Activated T-helper 1 cell treated with anti-CD3 and anti-CD28 coated beads, Interleukin-2, amount 50 U/mL, for 16 hours (primary cell): ENCODE results near the gene CABP5.
"Not testable (repeated sequence)": the region's sequence is repeated elsewhere in the genome, so short reads cannot be mapped to it uniquely, and the experiment has no call there.

Experiments used
- DNase-seq, 2 donors: peaks; one replicate each; pipeline ENCODE4 v3.0.0-alpha.2; 2020; ENCODE audit warnings: low read depth in 1 of 2, low spot score in 1 of 2

The CABP5 gene

DNA sequence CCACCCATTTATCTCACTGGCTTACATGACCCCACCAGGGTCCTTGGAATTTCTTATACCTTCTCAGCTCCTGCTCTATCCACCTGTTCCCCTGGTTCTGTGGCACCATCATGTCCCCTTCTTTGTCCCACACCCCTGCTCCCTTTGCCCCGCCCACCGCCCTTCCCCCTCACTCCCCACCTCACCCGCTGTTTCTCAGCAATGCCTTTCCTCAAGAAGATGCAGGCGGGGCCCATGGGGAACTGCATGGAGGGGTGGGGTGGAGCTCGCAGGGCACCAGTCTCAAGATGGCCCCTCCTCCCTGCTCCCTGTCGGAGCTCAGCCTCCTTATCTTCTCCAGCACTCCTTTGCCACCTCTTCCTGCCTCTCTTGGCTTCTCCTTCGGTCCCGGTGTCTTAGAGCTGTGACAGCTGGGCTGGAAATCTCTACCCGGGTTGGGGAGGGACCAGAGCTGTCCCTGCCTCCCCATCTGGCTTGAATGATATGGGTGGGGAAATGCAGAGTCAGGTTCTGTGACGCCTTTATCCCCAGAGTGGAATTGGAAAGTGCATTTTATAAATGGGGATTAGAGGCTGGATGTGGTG is at the start of gene CABP5:
Gene CABP5, minus strand, starts transcription at position 405 of the 584 bp plus-strand sequence. Its CDS starts 157 bp downstream, at position 248.
- DNase-seq = no peak

- not testable (repeated sequence) for DNase-seq
Measured at GRCh38 chr19:48091111-48091718, 47.3 kb upstream of the CABP5 start.

- no peak for DNase-seq
Measured at GRCh38 chr19:48090281-48090802, 46.5 kb upstream of the CABP5 start.

DNA sequence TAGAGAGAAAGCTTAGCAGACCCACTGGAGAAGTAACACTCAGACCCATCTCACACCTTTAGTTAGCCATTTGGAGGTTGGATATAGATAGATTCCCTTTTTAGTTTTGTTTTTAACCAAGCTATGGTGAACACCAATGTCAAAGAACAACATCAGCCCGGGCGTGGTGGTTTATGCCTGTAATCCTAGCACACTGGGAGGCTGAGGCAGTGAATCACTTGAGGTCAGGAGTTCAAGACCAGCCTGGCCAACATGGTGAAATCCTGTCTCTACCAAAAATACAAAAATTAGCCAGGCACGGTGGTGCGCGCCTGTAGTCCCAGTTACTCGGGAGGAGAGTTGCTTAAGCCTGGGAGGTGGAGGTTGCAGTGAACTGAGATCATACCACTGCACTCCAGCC is 45.1 kb upstream of the CABP5 start:
- DNase-seq = not testable (repeated sequence)

- DNase-seq = no peak
Measured at GRCh38 chr19:48085904-48086864, 42.3 kb upstream of the CABP5 start.

DNA sequence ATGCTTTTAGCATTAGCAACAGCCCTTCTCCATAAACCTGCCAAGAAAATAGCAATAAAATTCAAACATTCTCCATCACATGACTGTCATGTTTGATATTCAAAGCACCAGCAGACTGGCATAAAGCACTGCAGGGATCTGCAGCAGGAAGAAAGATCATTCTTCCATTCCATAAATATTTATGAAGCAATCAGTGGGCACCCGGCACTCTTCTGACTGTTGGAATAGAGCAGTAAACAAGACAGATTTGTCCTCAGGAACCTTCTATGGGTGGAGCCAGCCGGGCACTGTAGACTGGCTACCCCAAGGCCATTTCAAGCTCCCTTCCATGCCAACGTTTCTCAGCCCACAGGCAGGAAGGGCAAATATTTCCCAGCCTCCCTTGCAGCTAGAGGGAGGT is 41.2 kb upstream of the CABP5 start:
- no peak for DNase-seq

DNA sequence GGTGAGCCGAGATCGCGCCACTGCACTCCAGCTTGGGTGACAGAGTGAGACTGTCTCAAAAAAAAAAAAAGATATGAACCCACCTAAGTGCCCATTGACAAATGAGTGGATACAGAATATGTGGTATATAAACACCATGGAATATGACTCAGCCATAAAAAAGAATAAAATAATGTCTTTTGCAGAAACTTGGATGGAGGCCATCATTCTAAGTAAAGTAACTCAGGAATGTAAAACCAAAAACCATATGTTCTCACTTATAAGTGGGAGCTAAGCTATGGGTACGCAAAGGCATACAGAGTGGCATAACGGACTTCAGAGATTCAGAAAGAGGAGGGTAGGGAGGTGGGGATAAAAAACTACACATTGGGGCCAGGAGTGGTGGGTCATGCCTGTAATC is 37.2 kb upstream of the CABP5 start:
- no peak for DNase-seq

GRCh38 chr19:48070177-48070769 is 26.4 kb upstream of the CABP5 start:
- DNase-seq = not testable (repeated sequence)

- no peak for DNase-seq
Measured at GRCh38 chr19:48069435-48069834, 25.6 kb upstream of the CABP5 start.

- DNase-seq = no peak
Measured at GRCh38 chr19:48064509-48064908, 20.6 kb upstream of the CABP5 start.

DNA sequence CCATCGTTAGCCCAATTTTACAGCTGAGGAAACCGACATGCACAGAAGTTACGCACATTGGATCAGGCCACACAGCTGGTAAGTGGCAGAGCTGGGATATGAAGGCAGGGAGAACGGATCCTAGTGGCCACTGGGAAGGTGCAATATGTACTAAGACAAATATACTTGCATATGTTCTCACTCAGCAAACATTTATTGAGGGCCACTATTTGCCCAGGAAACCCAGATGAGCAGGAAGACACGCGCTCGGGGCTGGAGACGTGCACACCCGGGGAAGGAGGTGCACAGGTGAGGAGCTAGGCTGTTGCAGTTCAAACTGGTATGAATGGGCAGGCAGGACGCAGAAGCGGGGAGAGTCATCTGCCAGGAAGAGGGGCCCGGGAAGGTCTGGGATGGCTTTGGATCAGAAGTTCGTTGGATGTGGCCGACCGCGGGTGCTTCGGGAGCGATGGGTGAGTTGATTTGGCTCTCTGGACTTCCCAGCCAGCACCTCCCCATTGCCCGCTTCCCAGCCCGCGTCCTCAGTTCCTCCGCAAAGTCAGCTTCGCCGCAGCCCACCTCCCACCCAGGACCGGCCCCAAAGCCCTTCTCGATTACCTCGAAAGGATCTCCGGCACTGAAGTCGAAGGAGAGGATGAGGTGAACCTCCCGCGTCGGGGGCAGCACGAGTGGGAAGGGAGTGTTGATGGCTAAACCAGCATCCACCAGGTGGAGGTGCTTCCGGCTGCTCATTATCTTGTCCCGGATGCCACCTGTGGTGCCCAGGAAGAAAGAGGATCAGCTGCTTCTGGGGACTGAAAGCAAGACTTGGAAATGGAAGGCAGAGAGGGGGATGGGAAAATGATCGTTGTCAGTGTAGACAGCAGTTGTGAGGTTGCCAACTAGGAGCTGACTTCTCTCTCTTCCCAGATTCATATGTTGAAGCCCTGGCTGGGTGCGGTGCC is 17.8 kb upstream of the CABP5 start:
- DNase-seq = no peak

DNA sequence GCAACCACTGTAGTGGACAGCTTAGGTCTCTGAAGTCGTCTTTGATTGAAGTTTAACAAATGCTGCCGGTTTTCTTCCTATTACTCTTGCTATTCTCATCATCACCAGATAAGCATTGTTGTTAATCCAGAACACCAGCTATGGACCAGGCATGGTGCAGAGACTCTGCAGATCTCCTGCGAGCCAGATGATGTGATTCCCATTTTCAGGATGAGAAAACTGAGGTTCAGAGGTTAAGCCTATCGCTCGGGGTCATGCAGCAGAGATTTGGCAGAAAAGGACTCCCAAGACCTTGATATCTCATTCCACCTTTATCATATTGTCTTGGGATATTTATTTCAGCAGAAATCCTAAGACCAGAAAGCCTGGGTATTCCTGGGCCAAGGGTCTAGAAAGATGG is 16.5 kb upstream of the CABP5 start:
- no peak for DNase-seq

DNA sequence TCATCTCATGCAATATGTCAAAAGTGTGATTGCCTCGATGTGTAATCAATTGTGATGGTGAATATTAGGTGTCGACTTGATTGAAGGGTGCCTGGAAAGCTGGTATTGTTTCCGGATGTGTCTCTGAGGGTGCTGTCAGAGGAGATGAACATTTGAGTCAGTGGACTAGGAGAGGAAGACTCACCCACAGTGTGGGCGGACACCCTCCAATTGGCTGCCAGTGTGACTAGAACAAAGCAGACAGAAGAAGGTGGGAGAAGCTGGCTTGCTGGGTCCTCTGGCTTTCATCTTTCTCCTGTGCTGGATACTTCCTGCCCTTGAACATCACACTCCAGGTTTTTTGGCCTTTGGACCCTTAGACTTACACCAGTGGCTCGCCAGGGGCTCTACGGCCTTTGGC is 15.5 kb upstream of the CABP5 start:
- no peak for DNase-seq

GRCh38 chr19:48053856-48054255 is 10.0 kb upstream of the CABP5 start:
- DNase-seq = no peak

- DNase-seq = no peak
Measured at GRCh38 chr19:48053076-48053475, 9.2 kb upstream of the CABP5 start.

DNA sequence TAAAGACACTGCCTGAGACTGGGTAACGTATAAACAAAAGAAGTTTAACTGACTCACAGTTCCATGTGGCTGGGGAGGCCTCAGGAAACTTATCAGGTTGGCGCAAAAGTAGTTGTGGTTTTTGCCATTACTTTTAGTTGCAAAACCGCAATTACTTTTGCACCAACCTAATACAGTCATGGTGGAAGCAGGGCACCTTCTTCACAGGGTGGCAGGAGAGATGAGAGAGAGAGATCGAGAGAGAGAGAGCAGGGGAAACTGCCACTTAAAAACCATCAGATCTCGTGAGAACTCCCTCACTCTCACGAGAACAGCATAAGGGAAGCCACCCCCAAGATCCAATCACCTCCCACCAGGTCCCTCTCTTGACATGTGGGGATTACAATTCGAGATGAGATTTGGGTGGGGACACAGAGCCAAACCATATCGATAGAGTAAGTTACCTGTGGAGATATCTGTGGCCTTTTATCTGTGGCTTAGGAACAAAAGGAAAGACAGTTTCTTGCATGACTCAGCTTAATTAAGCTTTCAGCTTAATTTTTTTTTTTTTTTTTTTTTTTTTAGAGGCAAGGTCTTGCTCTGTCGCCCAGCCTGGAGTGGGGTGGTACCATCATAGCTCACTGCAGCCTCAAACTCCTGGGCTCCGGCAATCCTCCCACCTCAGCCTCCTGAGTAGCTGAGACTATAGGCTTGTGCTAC is 7.6 kb upstream of the CABP5 start:
- DNase-seq = no peak

- no peak for DNase-seq
Measured at GRCh38 chr19:48044561-48044960, 682 bp upstream of the CABP5 start.

GRCh38 chr19:48041877-48042580 is 1.9 kb downstream of the CABP5 start:
- DNase-seq = no peak

- DNase-seq = no peak
Measured at GRCh38 chr19:48036765-48037164, 7.1 kb downstream of the CABP5 start.
